Heart left ventricle (tissue), 16 donors: ENCODE measurements around the gene CILP2. TPM values are rescaled to one million over a fixed set of nuclear protein-coding genes. Genes with fewer than 3 reads are reported as not detected.

Source experiments
- ATAC-seq, 4 donors: fragments of 200-7000 bp; cut with Tn5 transposase; one replicate each; pipeline ENCODE4 v1.9.1; 2020 to 2022; ENCODE audit warnings: moderate library complexity in 4 of 4, mild to moderate bottlenecking in 3 of 4, moderate number of reproducible peaks in 1 of 4
- DNase-seq, 5 donors: peaks; one replicate each; pipeline ENCODE4 v3.0.0-alpha.2; 2020
- H3K27ac ChIP-seq, 12 donors: fragments of 200-600 bp; sonication (generic) in 4 of 12; one replicate each; pipeline versions ENCODE4 v1.5.0 to v1.8.0; 2016 to 2022; ENCODE audit warnings: mild to moderate bottlenecking in 2 of 12
- H3K27me3 ChIP-seq, 9 donors: fragments of 200-600 bp; sonication (generic) in 2 of 9; one replicate each; pipeline versions ENCODE4 v1.5.1 to v1.8.0; 2016 to 2022; ENCODE audit warnings: mild to moderate bottlenecking in 3 of 9
- H3K36me3 ChIP-seq, 9 donors: fragments of 200-600 bp; sonication (generic) in 2 of 9; one replicate each; pipeline versions ENCODE4 v1.5.0 to v1.8.0; 2018 to 2022; ENCODE audit warnings: mild to moderate bottlenecking in 2 of 9
- H3K4me1 ChIP-seq, 12 donors: fragments of 200-600 bp; sonication (generic) in 4 of 12; one replicate each; pipeline versions ENCODE4 v1.5.0 to v1.8.0; 2016 to 2022; ENCODE audit warnings: mild to moderate bottlenecking in 3 of 12
- H3K4me3 ChIP-seq, 12 donors: fragments of 200-600 bp; sonication (generic) in 4 of 12; one replicate each; pipeline versions ENCODE4 v1.5.0 to v1.8.0; 2017 to 2022; ENCODE audit warnings: mild to moderate bottlenecking in 9 of 12, moderate library complexity in 4 of 12
- H3K9me3 ChIP-seq, 12 donors: fragments of 200-600 bp; sonication (generic) in 4 of 12; one replicate each; pipeline versions ENCODE4 v1.5.0 to v1.8.0; 2016 to 2022; ENCODE audit warnings: mild to moderate bottlenecking in 1 of 12
- POLR2A ChIP-seq, 2 donors: fragments of 450-650 bp; IDR thresholded peaks; one replicate each; pipeline ENCODE4 v1.6.1; 2017; ENCODE audit warnings: antibody characterized with exemption in 2 of 2, mild to moderate bottlenecking in 2 of 2, moderate library complexity in 2 of 2
- WGBS, 4 donors: extraction: QIAGEN DNeasy Blood & Tissue Kit in 2 of 4; methylation state at CpG; one replicate each; pipeline versions ENCODE4 v1.1.5 to v1.1.7; 2013 to 2018; 5-methylcytosine and 5-hydroxymethylcytosine counted together
- intact Hi-C, 10 donors: fragments of 100-400 bp; cut with DNase I; formaldehyde crosslinking; loops; one replicate each; pipeline versions ENCODE4 v1.11.1 to v1.14.2; 2022
- polyA plus RNA-seq, 2 donors: library from polyadenylated mRNA; stranded (reverse); fragments of 200-250 nt; gene quantifications; one replicate each; pipeline ENCODE4 v1.2.3, GENCODE V29; 2013
- total RNA-seq, 9 donors: library from RNA; depleted of rRNA in 2 of 9; stranded (reverse); fragments of >200 nt in 2 of 9; fragmentation: NEBNext Ultra II Directional in 3 of 9; extraction: Animal tissue kit (Norgen Biotek cat#: 25700) in 3 of 9; gene quantifications; one replicate each; pipeline versions ENCODE4 v1.1.0 to v1.2.4, GENCODE V29; 2016 to 2023
- TF ChIP-seq, protein P1 (sequence below), 12 donors: fragments of 200-600 bp; sonication (generic) in 4 of 12; IDR thresholded peaks; one replicate each; pipeline versions ENCODE4 v1.5.0 to v1.8.0; 2018 to 2022; ENCODE audit warnings: antibody characterized with exemption in 12 of 12, mild to moderate bottlenecking in 5 of 12
- donor health status: ischemic (EF 13 %, LVEDD 7.1; RV severe dilation, severe dysfunction).
- donor health status: healthy with polysubstance abuse.
- donor health status: DM: no; HTN: yes; CAD: no.
- donor health status: DM: no; HTN: no; CAD: no.
- donor health status: ischemic (EF 25% LVEDD 6.9; RV normal size, moderate dysfunction).
- donor health status: ischemic (EF 25% LVEDD 5.7; RV mildly dilated, moderate dysfunction).
- donor health status: healthy.
- donor health status: DM: yes; HTN: yes; CAD: no.
- donor health status: ischemic (EF 35%, LVEDD 5.7; RV mildly dilated, moderate dysfunction).
- donor health status: nonischemic (EF 11% LVEDD 7.7; RV severe dilation, severe dysfunction).
- donor health status: DM: yes; HTN: yes; CAD: no.
- donor health status: PGD.
- donor health status: ischemic (EF 29% LVEDD 5.4; RV normal size, mild dysfunction).
- donor health status: nonischemic (EF 23%, LVEDD 6.1; RV moderate dilation, normal function).

The CILP2 gene
- total and polyA plus RNA-seq, 11 donors: 0.07 to 0.61 (median 0.22) TPM; not detected in 2

DNA sequence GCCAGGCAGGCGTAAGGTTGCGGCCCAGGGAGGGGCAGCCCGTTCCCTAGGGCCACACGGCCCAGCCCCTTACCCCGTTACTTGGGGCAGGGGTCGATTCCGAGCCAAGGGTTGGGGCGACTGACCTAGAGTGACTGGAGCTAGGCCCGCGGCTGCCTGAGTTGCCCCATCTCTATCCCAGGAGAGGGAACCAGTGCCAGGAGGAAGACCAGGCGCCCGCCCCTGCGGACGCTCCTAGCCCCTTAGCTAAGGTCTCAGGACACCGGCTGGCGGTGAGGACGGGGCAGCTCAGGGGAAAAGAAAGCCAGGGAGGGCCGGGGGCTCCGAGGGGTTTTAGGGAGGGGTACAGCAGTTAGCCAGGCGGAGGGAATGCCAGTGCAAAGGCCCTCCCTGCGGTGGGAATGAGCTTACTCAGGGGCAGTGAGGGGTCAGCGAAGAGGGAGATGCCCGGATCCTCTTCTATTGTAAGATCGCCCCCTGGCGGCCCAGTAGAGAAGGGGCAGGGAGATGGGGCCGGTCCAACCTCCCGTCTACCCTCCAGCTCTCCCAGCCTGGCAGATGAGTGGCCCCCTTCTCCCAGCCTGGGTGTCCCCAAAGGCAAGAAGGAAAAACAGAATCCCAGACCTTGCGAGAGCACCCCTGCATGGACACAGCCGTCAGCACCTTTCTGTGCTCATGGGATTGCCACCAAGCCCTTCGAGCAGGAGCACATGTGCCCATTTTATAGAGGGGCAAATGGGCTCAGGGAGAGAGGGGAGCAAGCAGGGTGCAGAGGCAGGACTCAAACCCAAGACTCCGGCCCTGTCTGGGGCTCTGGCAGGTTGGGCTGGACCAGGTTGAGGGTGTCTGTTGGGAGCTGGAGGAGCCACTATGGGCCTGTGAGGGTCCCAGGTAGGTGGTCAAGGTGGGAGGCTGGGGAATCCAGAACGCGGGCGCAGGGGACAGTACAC lies 16.3 kb downstream of the CILP2 start:
- DNase-seq (peak in 2 of 5 donors; percentile 51 to 58), ATAC-seq (peak in 3 of 4 donors; percentile 48 to 63 (median 48))
- H3K9me3 ChIP-seq: no peaks in the 10 kb centered on the region
- H3K27ac ChIP-seq: no peak overlapping the region
- H3K4me1 ChIP-seq: peaks cover 0 to 9% (median 0%) of the 10 kb centered on the region in 12 donors
- TF ChIP-seq, protein P1, sequence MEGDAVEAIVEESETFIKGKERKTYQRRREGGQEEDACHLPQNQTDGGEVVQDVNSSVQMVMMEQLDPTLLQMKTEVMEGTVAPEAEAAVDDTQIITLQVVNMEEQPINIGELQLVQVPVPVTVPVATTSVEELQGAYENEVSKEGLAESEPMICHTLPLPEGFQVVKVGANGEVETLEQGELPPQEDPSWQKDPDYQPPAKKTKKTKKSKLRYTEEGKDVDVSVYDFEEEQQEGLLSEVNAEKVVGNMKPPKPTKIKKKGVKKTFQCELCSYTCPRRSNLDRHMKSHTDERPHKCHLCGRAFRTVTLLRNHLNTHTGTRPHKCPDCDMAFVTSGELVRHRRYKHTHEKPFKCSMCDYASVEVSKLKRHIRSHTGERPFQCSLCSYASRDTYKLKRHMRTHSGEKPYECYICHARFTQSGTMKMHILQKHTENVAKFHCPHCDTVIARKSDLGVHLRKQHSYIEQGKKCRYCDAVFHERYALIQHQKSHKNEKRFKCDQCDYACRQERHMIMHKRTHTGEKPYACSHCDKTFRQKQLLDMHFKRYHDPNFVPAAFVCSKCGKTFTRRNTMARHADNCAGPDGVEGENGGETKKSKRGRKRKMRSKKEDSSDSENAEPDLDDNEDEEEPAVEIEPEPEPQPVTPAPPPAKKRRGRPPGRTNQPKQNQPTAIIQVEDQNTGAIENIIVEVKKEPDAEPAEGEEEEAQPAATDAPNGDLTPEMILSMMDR (IDR thresholded peaks at IDR 0.05): peak; percentile 58 to 88 (median 72)
- no peak for TF ChIP-seq POLR2A (IDR thresholded peaks at IDR 0.05)
- intact Hi-C loops: loop anchor here in 2 of 10 donors (1.0 to 5.0 kb wide), 3 partner anchors 22 to 88 kb away; partner anchors contain the start of gene GMIP (in 1 of the 2)
- peaks cover 0 to 18% (median 0%) of the 10 kb centered on the region in 9 donors for H3K27me3 ChIP-seq
- 61 to 70% (median 66%) methylated on average over 34 of the region's 34 CpGs for WGBS, 4 donors
- no peaks in the 10 kb centered on the region for H3K36me3 ChIP-seq
- no peak overlapping the region for H3K4me3 ChIP-seq

DNA sequence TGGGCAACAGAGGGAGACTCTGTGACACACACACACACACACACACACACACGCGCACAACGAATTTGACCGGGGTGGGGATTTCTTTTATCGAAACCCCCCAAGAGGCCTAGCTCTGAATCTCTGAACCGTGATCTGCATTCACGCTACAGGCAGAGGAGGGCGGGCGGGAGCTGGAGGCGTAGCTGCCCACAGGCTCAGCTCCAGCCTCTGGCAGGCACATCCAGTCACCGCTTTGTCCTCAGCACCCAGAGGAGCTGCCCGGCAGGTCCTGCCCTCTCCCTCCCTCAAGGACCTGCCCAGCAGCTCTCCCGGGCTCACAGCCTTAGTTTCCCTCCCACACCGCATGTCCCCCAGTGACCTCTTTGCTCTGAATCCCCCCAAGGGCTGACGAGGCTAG lies 20.0 kb downstream of the CILP2 start:
- ATAC-seq: peak in 1 of 4 donors; percentile 23
- no peak for TF ChIP-seq POLR2A (IDR thresholded peaks at IDR 0.05)
- TF ChIP-seq, protein P1 (IDR thresholded peaks at IDR 0.05): no peak
- H3K27ac ChIP-seq: no peak overlapping the region
- no peaks in the 10 kb centered on the region for H3K4me1 ChIP-seq
- 79 to 91% (median 85%) methylated on average over 13 to 15 of the region's 15 CpGs for WGBS, 4 donors
- peaks cover 0 to 6% (median 0%) of the 10 kb centered on the region in 9 donors for H3K27me3 ChIP-seq
- no peaks in the 10 kb centered on the region for H3K36me3 ChIP-seq
- intact Hi-C loops: loop anchor here in 1 of 10 donors (5.0 kb wide), 1 partner anchor 74 kb away; no protein-coding TSS in a partner anchor
- DNase-seq: no peak
- no peaks in the 10 kb centered on the region for H3K9me3 ChIP-seq
- H3K4me3 ChIP-seq: no peak overlapping the region

DNA sequence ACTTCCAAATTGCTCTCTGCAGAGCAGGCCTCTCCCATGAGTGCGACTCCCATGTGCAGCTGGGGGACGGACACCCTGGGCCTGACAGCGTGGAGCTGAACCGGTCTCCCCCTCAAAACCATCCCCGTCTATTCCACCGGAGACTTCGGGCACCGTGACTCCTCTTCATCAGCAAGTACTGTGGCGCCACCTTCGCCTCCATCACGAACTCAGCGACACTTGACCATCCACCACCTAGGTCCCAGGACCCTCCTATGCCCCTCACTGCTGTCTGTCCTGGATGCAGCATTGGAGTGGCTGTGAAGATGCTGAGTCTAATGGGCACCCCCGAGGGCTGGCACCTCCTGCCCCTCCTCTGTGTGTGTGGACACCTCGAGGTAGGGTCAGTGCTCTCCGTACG lies 20.6 kb downstream of the CILP2 start:
- intact Hi-C loops: loop anchor here in 1 of 10 donors (5.0 kb wide), 1 partner anchor 74 kb away; no protein-coding TSS in a partner anchor
- DNase-seq: no peak
- 91 to 93% (median 92%) methylated on average over 16 of the region's 16 CpGs for WGBS, 4 donors
- H3K9me3 ChIP-seq: no peaks in the 10 kb centered on the region
- H3K27ac ChIP-seq: no peak overlapping the region
- H3K36me3 ChIP-seq: no peaks in the 10 kb centered on the region
- H3K27me3 ChIP-seq: peaks cover 0 to 6% (median 0%) of the 10 kb centered on the region in 9 donors
- ATAC-seq: no peak
- no peak overlapping the region for H3K4me3 ChIP-seq
- no peak for TF ChIP-seq POLR2A (IDR thresholded peaks at IDR 0.05)
- TF ChIP-seq, protein P1 (IDR thresholded peaks at IDR 0.05): no peak
- H3K4me1 ChIP-seq: no peaks in the 10 kb centered on the region

DNA sequence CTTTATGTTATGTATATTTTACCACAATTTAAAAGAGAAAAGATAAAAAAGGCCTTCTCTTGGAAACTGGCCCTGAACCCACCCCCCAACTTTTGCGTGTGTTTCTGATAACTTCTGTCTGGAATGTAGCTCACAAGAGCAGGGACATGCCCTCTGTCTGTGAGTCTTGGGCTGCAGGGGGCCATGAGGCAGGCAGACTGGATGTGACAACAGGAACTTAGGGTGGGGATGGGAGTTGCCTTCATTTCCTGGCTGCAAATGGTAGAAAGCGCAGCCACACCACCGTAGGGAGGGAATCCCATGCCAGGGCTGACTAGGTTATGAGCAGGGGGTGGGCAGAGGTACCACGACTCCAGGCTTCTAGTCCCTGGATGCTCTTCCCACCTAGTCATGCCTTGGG lies 21.9 kb downstream of the CILP2 start:
- DNase-seq (no peak), ATAC-seq (no peak)
- Histone ChIP-seq H3K36me3 (no peaks in the 10 kb centered on the region), H3K27me3 (peaks cover 0 to 1% (median 0%) of the 10 kb centered on the region in 9 donors), H3K4me3 (no peak overlapping the region), H3K9me3 (no peaks in the 10 kb centered on the region), H3K27ac (no peak overlapping the region), H3K4me1 (no peaks in the 10 kb centered on the region)
- intact Hi-C loops: loop anchor here in 1 of 10 donors (5.0 kb wide), 1 partner anchor 72 kb away; no protein-coding TSS in a partner anchor
- TF ChIP-seq, protein P1 (IDR thresholded peaks at IDR 0.05): no peak
- TF ChIP-seq POLR2A (IDR thresholded peaks at IDR 0.05): no peak
- 42 to 54% (median 48%) methylated on average over 4 of the region's 4 CpGs for whole genome bisulfite sequencing, 4 donors
